Right ventricle myocardium inferior (tissue), 1 donor: ENCODE data around the gene NIFK. TPM values are rescaled to one million over a fixed set of nuclear protein-coding genes. Genes with fewer than 3 reads are reported as not detected.

Experiments used
- total RNA-seq: library from RNA; stranded (reverse); fragmentation: NEBNext Ultra II Directional; extraction: Animal tissue kit (Norgen Biotek cat#: 25700); gene quantifications from one replicate; pipeline ENCODE4 v1.2.1, GENCODE V29; 2021
- donor health status: DM: no; HTN: yes; CAD: no; lungs with severe emphysema.

Gene NIFK
- total RNA-seq, 1 donor from 2014 or later = 18.3 TPM

Other genes starting within 250 kb of the NIFK start
- gene RNU4ATAC, start 206.0 kb downstream of the NIFK start, total RNA-seq = 10.4 TPM
- 66.3 TPM for gene CLASP1, start 87.4 kb downstream of the NIFK start, total RNA-seq
- 32.1 TPM for gene TSN, start 18.8 kb upstream of the NIFK start, total RNA-seq